HepG2 (cell line): ENCODE data around the gene ARHGEF7.

Experiments used
- CTCF ChIP-seq: sonication (generic); formaldehyde crosslinking; IDR thresholded peaks from 2 replicates; pipeline ENCODE4 v1.5.0; 2020; ENCODE audit warnings: mild to moderate bottlenecking, missing genetic modification reagents, moderate library complexity
- ELF1 ChIP-seq: sonication (generic); formaldehyde crosslinking; IDR thresholded peaks from 2 replicates; pipeline ENCODE4 v1.4.0; 2020; ENCODE audit warnings: missing genetic modification reagents
- EZH2 ChIP-seq: conservative IDR thresholded peaks from 2 replicates; pipeline ENCODE4 v1.6.1; 2012; ENCODE audit warnings: mild to moderate bottlenecking, low read depth, low read length, moderate library complexity
- RARA ChIP-seq: IDR thresholded peaks from 2 replicates; pipeline ENCODE4 v1.6.1; 2016; ENCODE audit warnings: missing genetic modification reagents, missing compliant biosample characterization
- SMC3 ChIP-seq: IDR thresholded peaks from 2 replicates; pipeline ENCODE4 v1.6.1; 2011; ENCODE audit warnings: low read length, improper control_type of control experiment

- TF ChIP-seq CTCF (CRISPR knock-in tag), result no peak
- TF ChIP-seq EZH2, result no peak
- TF ChIP-seq ELF1 (CRISPR knock-in tag), result no peak
- TF ChIP-seq RARA (CRISPR knock-in tag), result no peak
- no peak for TF ChIP-seq SMC3
Measured at GRCh38 chr13:111175372-111175771, 60.3 kb downstream of the ARHGEF7 start.
